HG02642 (cell line): Measurements from ENCODE around the gene CITED2.
"Not testable (repeated sequence)": the region's sequence is repeated elsewhere in the genome, so short reads cannot be mapped to it uniquely, and the experiment has no call there.

Source experiments
- ATAC-seq: cut with Tn5 transposase; IDR thresholded peaks from one replicate; pipeline ENCODE4 v1.9.1; 2021; ENCODE audit warnings: mild to moderate bottlenecking; ENCODE audit not compliant: unreplicated experiment, poor library complexity

The CITED2 gene

GRCh38 chr6:139374357-139375225 is at the start of gene CITED2:
Gene CITED2 (minus strand): TSS chr6:139374648. CDS start chr6:139373944, 704 bp downstream.
- peak; percentile 71 for ATAC-seq

DNA sequence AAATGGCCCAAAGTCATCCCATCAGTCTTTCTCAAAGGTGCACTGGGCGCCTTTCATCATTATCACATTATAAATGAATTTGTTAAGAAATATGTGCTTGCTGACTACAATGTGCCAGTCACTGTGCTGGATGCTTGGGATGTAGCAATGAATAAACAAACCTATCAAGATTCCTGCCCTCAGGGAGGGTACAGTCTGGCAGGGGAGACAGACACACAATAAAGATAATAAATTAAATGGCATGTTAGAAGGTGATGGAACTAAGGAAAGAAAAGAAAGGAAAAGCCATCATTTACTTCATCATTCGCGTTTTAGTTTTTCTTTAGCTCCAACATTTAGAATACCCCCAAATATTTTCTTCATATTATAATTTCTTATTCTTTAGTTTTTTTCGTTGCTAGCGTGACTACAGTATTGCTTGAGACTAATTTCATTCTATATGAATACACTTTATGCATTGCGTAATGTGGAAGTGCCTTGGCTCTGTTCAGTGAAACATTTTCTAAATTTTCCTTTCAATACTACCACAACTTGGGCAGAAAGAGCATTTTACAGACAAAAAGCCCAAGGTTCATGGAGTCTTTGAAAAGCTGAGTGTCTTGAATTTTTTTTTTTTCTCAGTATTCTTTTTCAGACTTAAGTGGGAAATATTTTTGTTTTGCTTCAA is 48.7 kb upstream of the CITED2 start:
- no peak for ATAC-seq

GRCh38 chr6:139422105-139423036 is 47.9 kb upstream of the CITED2 start:
- ATAC-seq = no peak

- no peak for ATAC-seq
Measured at GRCh38 chr6:139418481-139419132, 44.2 kb upstream of the CITED2 start.

DNA sequence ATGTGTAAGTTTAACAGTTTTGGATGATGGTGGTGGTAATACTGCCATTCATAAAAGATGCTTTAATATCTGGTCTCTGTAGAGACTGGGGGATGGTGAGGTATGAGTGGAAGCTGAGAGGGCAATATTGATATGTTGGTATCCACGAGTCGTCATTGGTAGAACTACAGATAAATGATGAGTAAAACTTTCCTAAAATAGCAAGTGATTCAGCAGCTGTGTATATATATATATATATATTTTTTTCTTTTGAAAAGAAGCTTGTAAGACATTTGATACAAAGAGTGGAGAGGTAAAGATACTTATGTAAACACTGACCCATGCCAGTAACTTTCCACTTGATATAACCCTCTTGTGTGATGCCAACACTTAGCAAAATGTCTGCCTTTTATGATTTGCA is 41.7 kb upstream of the CITED2 start:
- ATAC-seq = no peak

DNA sequence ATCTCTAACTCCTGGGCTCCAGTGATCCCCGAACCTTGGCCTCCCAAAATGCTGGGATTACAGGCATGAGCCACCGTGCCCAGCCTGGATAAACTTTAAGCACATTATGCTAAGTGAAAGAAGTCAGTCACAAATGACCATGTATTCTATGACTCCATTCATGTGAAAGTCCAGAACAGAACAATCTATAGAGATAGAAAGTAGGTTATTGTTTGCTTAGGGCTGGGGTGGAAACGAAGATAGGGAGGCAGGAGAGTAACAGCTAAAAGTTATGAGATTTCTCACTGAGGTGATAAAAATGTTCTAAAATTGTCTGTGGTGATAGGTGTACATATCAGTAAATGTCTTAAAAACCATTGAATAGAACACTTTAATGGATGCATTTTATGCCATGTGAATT is 40.9 kb upstream of the CITED2 start:
- ATAC-seq = no peak

- not testable (repeated sequence) for ATAC-seq
Measured at GRCh38 chr6:139412103-139412502, 37.7 kb upstream of the CITED2 start.

DNA sequence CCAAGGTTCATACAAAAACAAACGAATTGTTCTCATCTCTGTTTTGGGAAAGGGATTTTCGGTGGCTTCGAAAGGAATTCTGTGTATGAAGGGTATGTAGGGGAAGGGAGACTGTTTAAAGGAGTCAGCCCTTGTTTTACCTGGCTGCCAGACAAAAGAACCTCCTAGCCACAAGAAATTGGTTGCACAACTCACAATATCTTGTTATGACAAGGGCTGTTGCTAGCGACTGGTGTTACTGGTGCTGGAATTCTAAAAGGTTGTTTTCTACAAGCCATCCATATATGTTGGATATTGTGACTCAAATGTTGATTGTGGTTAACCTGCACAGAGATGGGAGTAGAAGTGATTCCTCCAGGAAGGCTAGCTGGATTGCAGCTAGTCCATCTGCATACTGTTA is 34.6 kb upstream of the CITED2 start:
- no peak for ATAC-seq

DNA sequence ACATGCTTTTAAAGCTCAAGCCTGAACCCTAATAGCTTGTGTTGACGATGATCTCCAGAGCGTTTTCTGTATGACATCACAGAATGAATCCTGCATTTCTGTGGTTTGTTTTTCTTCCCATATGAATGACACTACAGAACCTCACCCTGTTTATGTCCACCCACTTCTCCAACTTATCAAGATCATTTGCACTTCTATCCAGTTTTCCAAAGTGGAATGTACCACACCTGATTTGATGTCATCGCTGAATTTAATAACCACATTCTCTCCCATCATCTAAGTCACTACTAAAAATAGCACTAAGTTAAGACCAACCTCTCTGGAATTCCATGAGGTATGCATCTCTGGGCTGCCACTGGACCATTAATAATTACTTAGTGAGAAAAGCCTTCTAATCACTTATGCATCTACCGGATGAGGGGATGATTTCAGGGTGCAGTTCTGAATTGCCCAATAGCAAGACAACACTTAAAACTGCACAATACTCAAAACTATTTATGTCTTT is 33.3 kb upstream of the CITED2 start:
- ATAC-seq = no peak

- no peak for ATAC-seq
Measured at GRCh38 chr6:139406577-139407343, 32.3 kb upstream of the CITED2 start.

DNA sequence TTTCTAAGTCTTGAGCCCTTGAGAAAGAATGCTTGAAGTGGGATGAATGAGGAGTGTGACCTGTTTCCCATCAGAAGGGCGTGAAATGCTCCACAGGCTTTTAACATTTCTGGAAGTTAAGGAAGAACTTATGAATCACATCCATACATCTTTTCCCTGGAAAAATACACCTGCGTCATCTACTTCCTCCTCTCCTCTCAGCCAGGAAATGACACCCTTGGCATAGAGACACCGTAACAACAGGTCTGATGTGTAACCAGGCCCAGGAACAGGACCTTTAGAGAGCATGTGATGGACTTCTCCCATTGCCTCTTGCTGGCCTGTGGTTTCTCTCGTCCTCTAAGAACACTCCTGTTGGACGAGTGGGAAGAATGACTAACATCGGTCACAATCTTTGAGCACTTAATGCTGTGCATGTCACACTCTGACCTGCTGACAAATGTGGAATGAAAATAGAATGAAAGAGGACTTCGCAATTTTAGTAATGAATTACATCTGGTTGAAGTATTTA is 28.5 kb upstream of the CITED2 start:
- no peak for ATAC-seq

DNA sequence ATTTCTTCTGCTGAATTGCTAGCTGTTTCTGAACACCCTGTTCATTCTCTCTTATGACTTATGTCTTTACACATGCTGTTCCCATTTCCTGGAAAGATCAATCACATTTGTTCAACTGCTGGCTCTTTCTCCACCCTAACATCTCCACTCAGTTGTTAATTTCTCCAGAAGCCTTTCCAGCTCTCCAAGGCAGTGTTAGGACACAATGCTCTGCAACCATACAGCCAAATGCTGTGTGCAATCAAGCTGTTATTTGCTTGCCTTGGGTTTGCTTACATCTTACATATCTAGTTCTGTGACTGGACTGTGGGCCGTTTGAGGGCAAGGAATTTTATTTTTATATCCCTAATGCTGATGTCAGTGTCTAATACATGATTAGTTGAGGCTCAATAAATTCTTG is 24.2 kb upstream of the CITED2 start:
- no peak for ATAC-seq

- ATAC-seq = no peak
Measured at GRCh38 chr6:139395891-139396301, 21.4 kb upstream of the CITED2 start.

DNA sequence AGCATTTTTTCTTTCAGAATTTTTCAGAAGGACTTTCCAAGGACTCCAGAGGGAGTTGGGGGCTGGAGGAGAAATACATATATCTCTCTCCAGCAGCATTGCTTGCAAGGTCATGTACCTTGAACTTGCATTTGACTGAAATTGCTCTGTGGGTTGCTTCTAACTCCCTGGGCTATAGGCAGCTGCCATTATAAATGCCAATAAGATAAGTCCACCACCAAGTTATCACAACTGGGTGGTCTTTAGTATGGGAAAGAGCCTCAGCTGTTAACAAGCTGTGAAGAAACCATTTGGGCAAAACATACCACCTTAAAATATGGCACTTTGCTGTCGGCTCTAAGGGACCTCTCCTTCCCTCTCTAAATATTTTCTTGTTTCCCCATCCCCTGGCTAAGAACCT is 20.9 kb upstream of the CITED2 start:
- no peak for ATAC-seq

DNA sequence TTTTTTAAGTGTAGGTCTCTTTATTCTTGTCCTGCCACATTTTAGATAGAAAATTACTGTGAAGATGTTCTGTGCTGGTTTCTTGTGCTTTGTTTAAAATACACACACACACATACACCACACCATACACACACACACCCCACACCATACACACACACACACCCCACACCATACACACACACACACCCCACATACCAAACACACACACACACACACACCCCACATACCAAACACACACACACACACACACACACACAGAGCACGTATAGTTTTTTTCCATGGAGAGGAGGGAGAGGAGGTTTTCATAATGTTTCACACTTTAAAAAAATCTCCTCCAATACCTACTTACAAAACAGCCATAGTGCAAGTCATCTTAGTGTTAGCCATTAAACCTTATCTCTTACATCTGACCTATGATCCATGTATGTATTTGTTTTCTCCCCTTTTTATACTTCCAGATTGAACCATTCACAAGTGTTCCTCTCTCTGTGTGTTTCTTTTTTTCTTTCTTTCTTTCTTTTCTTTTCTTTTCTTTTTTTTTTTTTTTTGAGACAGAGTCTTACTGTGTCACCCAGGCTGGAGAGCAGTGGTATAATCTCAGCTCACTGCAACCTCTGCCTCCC is 19.7 kb upstream of the CITED2 start:
- ATAC-seq = no peak

GRCh38 chr6:139392794-139393193 is 18.3 kb upstream of the CITED2 start:
- peak; percentile 96 for ATAC-seq

- ATAC-seq = no peak
Measured at GRCh38 chr6:139391709-139392108, 17.3 kb upstream of the CITED2 start.

DNA sequence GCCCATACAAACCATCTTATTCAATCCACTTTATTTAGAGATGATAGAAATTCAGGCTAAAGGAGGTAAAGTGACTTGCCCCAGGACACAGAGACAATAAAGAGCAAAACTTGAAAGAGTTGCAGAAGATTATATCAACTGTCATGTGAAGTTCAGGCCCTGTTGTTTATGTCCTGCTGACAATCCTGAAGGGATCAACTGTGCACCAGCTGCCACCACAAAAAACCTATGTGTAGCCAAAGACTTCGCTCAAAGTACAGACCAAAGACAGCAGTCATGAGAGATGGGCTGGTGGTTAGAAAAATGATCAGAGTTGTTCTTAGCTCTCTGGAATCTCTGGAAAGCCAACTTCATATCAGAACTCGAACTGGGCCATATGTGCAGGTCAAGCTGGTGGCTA is 16.0 kb upstream of the CITED2 start:
- no peak for ATAC-seq

DNA sequence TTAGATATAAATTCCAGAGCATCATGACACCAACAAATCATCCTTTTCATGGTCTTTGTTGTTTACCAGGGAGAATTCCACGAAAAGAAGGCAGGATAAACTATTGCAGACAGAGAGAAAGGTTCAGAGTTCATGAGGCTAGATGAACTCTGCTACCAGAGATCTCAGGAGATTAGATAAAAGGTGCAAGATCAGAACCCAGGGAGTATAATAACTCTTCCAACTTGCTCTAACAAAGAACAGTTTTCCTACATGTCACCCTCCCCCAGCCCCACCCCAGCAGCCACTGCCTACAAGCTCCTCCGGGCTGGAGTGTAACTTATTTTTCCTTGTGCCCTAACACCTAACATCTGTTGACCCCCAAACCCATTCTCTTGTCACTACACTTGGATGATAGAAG is 13.9 kb upstream of the CITED2 start:
- no peak for ATAC-seq
